Activated effector memory CD4-positive, alpha-beta T cell treated with Interleukin-2 at 50 U/mL for 16 hours (primary cell): ENCODE measurements around the gene SLC1A4.
"Not testable (repeated sequence)": the region's sequence is repeated elsewhere in the genome, so short reads cannot be mapped to it uniquely, and the experiment has no call there.

Experiments used
- DNase-seq: peaks from one replicate; pipeline ENCODE4 v3.0.0-alpha.2; 2020

Gene SLC1A4

GRCh38 chr2:64989126-64989981 is at the start of gene SLC1A4:
TSS of gene SLC1A4 (plus strand) at chr2:64989399. CDS start at chr2:64989644, 245 bp downstream.
- peak; percentile 80 for DNase-seq

DNA sequence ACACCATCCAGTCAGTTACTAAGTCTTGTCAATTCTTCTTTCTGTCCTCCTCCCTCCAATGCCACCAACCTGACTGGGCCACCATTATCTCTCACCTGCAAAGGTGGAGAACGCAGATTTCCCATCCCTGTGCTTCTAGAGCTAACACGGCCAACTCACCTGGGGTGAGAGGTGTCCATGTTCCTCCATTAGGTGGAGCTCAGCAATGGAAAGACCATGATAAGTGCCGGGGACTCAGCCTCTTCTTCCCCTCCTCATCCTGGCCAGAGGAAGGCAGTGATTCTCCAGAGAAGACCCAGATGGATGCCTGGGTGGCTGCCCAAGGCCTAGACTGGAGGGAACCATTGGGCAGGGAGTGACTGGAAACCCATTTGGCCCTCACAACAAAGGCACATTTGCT is 48.1 kb upstream of the SLC1A4 start:
- no peak for DNase-seq

DNA sequence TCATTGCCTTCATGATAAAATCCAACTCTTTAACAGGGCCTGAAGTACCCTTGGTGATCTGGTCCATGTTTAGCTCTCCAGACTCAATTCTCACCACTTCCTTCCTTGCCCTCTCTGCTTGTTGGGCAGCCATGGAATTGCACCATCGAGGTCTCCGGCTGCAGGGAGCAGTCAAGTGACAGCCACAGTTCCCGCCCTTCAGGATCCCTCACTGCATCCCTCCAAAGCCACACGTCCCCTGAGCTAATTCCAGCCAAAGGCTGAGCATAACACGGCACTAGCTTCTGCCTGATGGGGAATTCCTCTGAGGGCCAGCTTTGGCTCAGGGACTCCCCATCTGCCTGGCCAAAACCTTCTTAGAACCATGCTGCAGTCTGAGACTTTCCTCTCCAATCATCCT is 47.4 kb upstream of the SLC1A4 start:
- no peak for DNase-seq

GRCh38 chr2:64942693-64943092 is 46.5 kb upstream of the SLC1A4 start:
- no peak for DNase-seq

- no peak for DNase-seq
These were observed 45.6 kb upstream of the SLC1A4 start for GRCh38 chr2:64943387-64944150.

- DNase-seq: no peak
These were observed 44.7 kb upstream of the SLC1A4 start for GRCh38 chr2:64944484-64944883.

DNA sequence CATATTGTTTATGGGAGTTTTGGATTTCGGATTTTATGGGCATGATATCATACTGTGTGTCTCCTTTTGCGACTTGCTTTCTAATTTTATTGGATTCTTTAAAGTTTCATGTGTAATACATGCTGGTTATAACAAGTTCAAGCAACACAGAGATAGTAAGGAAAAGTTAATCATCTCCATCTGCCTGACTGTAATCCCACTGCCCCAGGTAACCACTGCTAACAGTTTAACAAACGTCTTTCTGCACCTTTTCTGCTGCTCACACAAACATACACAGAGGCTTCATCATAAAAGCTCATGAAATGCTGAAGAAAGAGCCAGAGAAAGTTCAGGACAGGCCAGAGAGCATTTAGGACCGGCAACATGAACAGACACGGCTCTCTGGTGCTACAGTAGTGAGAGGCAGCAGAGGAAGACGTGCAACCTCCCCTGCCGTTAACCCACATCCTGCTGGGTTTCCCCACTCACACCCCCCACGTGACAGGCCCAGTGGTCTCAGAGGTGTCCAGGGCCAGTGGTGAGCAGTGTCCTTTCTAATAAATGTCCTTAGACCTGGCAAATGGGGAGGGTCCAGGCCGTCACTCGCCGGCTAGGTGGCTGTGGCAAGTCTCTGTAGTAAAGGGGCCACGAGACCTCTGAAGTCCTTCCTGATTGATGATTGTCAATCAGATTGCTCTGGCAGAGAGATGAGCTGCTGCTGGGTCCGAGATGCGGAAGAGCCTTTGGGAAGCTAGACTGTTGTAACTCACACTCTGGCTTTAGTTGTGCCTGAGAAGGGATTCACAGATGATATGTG is 43.0 kb upstream of the SLC1A4 start:
- peak; percentile 40 for DNase-seq

DNA sequence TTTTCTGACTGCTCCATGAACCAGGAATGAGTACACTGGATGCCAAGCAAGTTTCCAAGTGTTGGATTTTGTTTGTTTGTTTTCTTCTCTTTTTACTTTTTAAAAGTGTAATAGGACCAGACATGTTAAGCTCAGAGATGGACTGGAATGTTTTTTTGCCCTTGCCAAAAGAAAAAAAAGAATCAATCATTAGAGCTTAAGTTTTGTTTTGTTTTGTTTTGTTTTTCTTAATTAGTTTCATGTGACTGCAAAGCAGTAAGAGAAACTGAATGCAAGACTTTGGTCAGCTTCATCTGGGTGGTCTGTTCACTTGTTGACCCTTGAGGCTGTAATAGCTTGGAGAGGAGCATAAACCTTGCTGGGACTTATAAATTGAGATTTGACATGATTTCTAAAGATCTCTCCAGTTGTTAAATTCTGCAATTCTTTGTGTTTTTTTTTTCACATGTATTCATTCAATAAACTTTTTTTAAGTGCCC is 42.4 kb upstream of the SLC1A4 start:
- DNase-seq: no peak

DNA sequence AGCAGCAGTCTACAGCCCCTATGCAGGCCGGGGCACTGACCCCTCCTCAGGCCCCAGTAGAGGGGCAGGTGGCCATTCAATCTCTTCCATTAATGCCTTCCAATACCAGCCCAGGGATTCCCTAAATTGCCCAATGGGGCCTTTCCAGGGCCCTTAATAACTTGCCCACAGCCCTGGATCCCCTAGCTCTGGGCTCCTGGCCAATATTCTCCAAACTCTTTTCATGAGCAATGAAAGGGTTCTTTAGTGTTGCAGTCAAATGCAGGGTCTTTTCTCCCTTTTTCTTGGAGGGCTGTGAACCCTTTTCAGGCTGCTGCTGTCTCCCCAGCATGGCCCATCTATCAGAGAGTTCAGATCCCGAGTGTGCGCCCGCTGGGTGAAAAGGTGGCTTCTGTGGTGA is 41.3 kb upstream of the SLC1A4 start:
- no peak for DNase-seq

DNA sequence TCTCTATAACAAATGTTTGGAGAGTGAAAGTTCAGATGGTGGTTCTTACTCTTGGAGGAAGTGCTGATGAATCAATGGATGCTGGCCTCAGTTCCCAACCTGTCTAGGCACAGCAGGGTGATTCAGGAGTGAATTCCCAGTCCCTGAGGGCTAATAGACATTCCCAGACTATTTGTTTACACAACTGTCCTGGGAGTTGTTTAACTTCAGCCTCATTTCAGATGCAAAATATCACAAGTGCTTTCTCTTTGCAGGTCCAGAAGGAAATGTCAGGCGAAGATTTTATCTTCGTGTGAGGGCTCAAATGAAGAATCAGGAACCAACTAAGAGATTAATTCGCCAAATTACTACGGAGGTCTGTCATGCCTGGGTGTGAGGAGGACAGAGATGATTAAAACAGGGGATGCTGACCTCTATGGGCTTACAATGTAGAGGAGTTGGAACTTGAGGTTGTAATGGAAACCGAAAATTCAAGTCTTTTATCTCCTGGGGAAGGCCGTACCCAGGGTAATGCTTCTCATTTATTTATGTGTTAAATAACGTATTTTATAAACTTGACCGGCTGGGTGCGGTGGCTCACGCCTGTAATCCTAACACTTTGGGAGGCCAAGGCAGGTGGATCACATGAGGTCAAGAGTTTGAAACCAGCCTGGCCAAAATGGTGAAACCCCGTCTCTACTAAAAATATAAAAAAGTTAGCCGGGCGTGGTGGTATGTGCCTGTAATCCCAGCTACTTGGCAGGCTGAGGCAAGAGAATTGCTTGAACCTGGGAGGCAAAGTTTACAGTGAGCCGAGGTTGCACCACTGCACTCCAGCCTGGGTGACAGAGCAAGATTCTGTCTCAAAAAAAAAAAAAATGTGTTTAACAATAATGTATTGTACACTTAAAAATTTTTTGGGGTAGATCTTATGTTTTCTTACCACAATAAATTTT is 38.7 kb upstream of the SLC1A4 start:
- DNase-seq: no peak

DNA sequence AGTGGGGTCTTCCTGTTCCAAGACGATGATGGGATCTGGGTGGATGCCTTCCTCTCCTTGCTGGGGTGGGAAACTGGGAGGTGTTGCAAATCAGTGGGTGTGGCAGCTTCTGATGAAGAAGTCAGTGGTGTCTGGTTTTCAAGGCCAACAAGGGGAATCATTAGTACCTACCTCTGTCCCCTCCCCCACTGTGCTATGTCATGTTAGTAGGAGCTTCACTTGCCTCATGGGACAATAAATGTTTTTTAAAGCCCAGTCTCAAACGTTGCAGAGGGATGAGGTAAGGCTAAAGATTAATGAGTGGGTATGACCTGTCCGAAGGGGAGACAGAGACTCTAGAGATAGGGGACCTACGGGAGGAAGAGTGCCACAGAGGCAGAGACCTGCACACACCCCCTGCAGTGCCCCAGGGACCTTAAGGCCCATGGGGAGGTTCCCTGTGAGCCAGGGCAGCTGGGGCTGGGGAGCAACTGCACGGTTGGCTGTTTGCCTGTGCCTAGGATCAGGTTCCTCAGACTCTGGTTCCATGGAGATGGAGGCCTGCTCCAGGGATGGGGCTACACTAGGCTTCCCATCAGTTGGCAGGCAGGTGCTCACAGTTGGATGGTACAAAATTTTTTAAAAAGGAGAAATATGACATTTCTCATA is 37.8 kb upstream of the SLC1A4 start:
- DNase-seq: no peak

- DNase-seq: no peak
These were observed 37.1 kb upstream of the SLC1A4 start for GRCh38 chr2:64952096-64952495.

GRCh38 chr2:64952511-64953482 is 36.4 kb upstream of the SLC1A4 start:
- no peak for DNase-seq

GRCh38 chr2:64955467-64955866 is 33.7 kb upstream of the SLC1A4 start:
- DNase-seq: no peak

DNA sequence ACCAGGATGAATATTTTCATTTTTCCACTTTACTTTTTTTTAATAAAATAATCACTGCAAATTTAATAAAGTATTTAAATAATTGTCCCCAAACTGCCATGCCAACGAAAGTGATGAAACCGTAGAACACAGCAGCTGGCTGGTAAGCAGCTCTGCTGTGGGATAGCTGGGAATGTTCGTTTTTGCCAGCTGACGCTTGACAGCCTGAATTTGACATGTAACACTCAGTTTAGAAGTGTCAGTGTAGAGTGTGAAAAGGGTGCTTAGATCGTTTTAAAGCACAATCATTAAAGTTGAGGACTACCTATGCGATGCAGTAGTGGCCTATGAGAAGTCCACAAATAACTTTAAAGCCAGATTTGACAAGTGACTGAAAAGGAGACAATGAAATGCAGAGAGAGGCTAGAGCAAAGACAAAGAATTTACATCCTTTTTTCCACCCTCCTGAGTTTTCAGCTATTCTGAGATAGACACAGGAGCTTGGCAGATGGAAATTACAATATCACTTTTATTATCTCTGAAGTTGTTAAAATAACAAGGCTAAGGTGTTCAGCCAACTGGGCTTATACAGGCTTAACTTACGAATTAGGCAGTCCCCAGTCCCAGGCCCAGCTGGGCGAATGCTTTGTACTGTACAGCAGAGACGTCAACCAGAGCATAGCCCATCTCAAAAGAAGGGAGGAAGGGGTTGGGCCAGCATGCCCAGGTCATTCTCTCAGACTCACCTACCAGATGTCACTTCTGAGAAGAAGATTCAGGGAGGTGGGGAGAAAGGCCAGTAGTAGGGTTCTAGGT is 31.9 kb upstream of the SLC1A4 start:
- DNase-seq: no peak

DNA sequence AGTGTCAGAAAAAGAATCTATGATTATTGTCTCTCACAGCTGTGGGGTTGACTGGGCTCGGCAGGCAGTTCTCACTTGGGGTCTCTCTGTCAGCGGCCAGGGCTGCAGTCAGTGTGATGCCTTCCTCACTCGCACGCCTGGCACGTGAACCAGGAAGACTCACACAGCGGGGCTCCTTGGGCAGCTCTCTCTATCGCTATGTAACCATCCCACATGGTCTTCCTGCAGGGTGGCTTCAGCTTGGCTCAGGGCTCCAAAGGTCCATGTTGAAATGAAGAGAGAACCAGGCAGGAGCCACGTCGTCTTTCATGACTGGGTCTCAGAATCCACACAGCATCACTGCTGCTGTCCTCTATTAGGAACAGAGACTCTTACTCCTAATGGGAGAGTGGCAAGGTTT is 30.6 kb upstream of the SLC1A4 start:
- DNase-seq: no peak

DNA sequence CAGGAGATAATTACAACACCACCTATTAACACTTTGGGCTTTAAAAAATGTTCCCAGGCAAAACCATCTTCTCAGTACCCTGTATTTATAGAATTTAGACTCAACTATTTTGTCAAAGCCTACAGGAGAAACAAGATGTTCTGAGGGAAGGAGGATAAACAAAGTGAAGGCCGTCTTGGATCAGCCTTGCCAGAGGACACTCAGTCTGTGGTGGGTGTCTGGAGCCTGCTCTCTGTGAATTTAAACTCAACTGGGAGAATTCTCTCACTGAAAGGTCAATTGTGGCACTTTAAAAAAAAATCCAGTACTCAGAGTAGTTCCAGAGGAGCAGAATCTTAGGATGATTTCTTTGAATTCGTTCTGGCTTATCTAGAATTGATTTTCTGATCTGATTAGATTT is 28.4 kb upstream of the SLC1A4 start:
- no peak for DNase-seq

DNA sequence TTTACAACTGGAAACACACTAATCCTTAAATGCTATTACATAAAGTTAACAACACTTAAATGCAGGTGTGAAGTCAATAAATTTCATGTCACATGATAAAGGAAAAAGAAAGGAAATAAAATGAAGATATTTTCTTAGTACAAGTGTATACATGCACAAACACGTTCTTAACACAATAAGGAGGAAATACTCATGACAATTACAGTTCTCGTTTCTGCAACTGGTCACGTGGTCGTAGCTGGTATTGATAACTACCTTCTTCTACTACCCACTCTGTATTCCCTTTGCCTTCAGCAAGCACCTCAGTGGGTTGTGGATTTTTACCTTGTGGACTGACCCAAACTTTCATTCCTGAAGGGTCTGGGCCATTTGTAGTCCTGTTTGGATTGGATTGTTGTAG is 26.1 kb upstream of the SLC1A4 start:
- not testable (repeated sequence) for DNase-seq

DNA sequence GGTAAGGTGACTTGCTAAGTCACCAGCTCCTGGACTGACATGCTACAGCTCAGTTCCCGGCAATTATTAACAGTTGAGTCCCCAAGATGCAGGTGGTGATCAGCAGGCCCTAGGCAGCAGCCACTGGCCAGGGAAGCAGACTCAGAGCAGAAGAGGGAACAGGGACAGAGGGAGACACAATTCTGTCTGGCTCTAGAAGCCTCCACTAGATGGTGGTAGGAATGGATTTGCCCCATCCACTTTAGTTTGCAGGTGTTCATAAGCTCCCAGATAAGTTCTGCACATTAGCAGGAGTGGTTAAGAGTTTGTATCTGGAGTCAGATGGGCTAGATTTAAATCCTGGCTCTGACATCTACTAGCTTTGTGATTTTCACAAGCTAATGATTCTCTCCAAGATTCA is 25.5 kb upstream of the SLC1A4 start:
- no peak for DNase-seq
